HG03378 (cell line): Measurements from ENCODE around the gene DMBX1.

Experiments used
- ATAC-seq: cut with Tn5 transposase; IDR thresholded peaks from one replicate; pipeline ENCODE4 v1.9.1; 2021; ENCODE audit warnings: mild to moderate bottlenecking, moderate library complexity; ENCODE audit not compliant: unreplicated experiment

Gene DMBX1

DNA sequence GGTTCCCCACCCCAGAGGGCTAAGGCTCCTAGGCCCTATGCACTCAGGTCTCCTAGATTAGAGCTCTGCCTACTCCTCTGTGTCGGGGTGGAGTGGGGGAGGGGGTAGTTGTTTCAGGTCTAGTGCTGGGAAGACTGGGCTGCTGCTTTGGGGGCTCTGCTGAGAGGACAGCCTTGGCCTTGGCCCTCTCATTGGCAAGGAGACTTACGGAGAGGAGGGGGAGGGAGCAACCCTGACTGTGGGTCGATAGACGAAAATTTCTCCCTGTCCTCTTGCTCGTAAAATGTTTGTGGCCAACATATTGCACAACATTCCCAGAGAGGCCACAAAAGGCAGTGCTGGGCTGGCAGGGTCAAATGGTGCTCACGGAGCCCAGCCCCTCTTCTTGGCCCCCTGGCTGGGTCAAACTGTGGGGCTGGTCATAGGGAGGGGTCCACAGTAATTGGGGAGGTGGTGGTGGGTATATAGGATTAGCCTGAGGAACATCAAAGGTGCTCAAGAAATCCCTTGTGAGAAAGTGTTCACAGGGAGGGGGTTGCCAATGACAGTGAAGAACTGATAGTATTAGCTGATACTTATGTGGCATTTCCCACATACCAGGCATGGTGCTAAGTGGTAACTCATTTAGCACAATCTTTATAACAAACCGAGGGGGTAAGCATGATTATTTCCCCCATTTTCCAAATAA, 8.5 kb upstream of the DMBX1 start:
- no peak for ATAC-seq

DNA sequence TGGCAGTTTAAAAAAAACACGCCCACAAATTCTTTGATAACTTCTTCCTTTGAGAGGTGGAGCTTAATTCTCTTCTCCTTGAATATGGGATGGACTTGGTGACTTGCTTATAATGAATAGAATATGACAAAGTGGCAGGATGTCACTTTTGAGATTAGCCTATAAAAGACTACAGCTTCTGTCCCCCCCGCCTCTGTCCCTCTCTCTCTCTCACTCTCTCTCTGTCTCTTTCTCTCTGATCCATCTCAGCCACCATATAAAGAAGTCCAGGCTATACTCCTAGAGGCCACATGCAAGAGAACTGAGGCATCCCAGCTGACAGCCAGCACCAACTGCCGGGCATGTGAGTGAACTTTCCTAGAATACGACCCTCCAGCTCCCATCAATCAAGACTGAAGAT, 7.7 kb upstream of the DMBX1 start:
- ATAC-seq, result no peak

DNA sequence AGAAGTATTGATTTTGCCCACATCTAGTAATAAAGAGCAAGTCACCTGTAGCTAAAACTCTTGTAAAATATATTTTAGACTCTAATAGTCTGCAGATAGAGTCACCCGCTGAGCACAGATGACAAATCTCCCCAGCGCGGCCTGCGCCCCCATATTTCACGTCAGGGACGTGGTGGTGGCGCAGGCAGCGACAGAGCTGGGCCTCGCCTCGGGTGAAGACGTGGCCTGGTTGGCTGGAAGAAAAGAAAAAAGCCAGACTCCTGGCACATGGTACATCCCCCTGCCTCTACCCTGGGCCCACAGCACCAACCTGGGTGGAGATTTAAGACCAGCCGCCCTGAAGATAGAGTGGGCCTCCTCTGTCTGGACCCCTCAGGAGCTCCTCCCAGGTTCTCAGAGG, 6.0 kb upstream of the DMBX1 start:
- ATAC-seq, result no peak

DNA sequence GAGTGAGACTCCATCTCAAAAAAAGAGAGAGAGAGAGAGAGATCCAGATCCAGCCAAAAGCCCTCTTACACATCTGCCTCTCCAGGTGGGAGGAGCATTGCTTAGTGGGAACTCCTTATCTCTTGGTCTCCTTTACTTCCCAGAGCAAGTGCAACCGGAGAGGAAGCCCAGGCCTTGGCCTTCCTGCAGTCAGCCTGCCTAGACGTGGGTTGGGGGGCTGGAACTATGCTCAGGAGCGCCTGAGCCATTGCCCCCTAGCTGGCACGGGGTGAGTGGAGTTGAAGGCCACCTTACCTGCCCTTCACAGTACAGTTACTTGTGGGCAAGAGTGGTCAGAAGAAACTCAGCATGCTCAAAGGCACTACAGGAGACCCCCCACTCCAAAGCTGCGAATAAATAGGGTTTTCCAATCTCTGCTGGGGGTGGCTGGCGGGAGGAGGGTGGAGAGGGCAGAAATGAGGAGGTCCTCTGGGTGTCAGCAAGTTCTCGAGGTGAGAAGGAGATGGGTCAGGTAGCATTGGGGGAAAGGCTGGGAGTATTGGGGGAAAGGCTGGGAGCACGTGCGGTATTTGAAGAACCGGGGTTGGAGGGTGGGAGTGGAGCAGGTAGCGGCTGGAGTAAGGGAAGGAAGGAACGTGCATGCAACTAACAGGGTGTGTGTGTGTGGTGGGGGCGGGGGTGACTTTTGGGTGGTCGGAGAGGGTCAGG, 4.7 kb upstream of the DMBX1 start:
- no peak for ATAC-seq

DNA sequence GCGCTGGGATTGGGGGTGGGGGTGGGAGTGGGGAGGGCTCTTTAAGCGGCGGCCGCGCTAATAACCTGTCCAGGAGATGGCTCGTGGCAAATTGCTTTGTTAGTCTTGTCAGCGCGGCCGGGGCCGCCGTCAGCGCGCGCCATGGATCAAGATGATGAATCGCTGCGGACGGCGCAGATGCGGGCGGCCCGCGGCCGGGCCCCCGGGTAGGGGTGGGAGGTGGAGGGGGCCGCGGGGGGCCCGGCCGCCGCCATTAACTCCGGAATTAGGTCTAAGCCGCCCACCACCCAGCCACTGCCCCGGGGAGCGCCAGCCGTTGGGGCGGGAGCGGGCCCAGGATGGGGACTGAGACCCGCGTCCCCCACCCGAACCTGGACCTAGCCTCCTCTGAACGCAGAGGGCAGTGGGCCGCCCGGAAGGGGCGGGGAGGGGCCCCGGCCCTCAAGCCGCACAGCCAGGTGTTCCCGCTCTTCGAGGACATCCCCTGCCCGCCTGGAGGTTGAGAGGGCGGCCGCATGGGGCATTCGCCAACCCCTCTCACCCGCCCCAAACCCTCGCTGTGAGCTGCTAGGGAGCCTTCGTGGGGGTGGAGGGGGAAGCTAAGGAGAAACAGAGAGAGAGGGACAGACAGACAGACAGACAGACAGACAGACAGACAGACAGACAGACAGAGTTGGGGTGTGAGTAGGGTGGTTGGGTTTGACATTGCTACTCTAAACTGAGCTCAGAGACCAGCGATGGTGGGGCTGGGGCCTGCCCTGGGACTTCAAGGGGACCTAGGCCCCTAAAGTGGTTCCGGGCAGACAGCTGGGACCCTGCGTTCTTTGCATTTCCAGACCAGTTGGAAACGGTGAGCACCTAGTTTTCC, 3.8 kb upstream of the DMBX1 start:
- ATAC-seq, result no peak

DNA sequence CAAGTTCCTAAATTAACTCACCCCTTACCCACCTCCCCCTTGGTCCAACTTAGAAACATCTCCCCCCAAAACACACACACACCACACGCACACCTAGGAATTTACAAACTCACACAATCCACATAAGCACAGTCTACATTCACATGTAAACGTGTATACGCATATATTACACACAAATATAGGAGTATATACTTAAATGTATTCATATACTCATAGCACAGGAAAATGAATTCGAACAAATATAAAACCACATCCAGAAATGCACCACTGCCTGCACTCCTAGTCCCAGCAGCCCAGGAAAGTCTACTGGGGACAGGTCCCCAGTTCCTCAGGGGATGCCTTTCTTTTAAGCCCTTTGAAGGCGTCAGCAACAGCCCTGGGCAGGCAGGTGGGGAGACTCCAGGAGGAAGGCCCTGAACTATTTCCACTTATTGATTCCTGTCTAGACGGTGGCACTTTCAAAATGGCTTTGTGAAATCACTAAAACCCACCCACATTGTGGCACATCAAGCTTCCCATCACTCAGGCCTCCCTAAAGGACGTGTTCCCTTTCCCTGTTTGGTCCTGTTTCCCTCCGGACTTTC, 3.1 kb upstream of the DMBX1 start:
- no peak for ATAC-seq

DNA sequence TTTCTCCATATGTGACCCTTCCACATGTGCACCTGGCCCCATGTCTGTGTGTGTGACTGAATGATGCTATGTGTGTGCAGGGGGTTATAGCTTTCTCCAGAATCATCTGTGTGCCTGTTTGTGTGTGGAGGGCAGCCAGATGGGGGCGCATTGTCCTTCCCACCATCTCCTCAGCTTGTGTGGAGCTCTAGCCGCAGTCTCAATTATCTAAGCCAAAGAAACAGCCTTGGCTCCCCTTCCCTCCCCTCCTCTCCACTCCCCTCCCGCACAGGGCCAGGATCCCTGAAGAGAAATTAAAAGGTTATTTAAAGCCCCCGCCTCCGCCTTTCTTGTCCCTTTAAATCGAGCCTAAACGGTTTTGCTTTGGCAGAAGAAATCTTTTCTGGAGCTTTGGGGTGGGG, 1.8 kb upstream of the DMBX1 start:
- no peak for ATAC-seq

DNA sequence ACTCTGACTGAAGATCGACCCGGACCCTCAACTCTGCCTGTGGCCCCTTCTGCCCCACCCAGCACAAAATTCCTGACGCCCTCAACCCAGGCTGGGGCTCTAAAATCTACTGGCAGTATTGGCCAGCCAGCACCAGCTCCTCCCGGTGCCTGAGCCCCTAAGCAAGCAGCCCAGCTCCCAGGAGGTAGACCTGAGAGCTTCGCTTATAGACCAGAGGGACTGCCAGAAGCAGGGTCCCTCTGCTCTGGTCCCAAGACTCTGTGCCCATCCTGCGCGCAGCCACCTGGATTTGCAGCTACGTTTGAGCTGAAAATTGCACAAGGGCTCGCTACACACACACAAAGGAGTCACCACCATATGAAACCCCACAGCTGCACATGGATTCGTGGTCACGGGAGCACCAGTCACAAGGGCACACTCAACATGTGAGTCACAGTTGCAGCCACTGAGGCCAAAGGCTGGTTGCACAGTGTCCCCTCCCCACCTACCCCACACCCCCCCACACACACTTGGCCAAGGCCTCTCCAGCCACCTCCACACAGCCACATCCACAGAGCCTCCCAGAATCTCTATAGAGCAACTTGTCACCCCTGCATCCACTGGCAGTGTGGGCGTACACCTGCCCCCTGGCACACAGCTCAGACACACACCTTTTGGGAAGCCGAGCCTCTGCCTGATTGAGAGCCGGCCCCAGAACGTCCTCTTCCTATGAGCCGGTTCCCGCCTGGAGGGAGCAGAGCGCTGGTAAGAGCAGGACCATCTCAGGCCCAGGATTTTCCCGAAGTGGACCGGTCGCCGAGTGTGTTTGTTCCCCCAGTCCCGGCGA, 1.1 kb upstream of the DMBX1 start:
- ATAC-seq, result no peak

DNA sequence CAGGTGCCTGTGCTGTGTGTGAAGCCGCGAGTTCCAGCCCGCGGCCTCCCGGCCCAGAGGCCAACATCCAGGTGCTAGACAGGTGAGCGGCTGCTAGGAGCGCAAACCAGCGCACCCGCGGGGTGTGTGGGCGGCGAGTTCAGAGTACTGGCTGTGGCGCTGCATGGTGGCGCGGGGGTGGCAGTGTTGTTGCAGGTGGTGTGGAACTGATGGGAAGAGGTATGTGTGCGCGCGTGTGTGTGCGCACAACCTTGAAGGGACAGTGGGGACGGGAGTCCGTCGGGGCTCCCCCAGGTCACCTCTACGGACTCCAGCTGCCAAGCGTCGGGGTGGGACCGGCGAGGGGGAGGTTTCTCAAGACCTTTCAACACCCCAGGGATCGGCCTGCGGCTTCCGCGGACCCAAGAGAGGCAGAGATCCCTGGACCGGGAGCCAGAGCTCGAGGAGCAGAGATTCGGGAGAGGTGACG, 433 bp upstream of the DMBX1 start:
- no peak for ATAC-seq

DNA sequence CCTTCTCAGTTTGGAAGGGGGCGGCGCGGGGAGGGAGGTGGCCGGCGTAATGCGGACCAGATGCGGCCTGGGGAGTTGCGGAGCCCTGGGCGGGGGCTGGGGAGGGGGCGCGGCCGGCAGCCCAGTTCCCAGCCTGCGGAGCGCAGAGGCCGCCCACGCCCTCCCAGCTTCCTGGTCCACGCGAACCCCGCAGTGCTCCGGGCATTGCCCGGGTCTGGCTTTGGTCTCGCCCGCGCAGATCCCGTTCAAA, 695 bp downstream of the DMBX1 start:
- ATAC-seq, result no peak

DNA sequence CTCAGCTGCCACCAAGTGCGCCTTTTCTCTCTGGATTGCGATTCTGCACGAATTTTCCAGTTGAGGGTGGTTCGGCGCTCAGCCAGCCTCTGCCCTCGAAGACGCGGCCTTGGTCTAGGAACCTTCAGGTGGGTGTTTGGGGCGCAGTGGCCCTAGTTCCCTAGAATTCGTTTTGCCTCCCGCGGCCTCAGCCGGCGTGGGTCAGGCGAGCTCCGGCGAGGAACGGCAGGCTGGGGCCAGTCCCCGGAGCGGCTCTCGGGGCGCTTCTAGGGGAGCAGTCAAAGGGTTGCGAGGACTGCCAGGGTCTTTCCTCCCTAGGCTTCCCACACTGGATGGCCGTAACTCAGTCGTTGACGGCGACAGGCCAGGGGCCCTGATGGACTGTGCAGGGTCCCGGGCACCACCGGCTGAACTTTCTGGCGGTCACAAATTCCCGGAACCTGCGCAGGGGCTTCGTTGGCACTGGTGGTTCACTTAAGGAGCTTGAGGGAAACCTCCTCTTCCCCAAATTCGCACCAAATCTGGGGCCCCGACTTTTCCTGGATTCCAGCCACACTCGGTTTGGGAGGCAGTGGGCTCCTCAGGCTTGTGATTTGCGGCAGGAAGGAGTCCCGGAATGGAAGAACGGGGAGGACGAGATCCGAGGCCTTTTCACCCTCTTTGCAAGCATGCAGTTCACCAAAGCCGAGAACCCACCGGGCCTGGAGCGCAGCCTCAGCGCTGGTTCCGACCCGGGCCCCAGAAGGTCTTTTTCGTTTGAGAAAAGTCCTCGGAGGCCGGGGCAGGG, 1.2 kb downstream of the DMBX1 start:
- ATAC-seq, result no peak

DNA sequence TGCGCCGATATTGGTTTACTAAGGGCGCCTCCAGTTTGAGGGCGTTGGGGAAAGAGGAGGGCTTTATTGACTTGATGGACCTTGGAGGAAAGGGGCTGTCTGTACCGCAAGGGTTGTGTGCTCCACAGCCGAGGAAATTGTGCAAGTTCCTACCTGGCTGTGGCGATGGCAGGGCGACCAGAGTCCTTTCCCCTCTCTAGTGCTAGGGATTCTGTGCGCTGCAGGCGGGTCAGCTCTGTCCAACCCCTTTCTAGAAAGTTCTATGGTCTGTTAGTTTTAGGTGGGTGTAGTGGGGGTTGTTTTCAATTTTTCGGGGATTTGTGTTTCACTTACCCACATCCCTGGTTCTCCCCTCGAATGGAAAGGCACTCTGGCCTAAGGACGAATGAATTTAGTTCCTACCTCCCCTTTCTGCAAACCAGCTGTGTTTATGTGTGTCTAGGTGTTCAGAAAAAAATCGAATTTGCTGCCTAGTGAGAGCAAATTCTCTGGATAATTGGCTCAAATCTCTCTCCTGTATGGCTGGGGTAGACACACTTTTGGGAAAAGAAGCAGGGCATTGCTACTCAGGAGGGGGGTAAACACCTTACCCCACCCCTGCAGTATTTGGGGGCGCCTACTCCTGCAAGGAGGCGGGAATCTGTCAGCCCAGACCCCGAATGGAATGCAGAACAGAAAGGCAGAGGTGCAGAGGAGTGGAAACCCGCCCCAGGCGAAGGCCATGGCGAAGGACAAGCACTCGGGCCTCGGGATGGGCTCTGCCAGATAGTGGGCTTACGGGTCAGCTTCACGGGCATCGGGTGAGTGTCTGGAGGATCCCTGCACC, 2.0 kb downstream of the DMBX1 start:
- no peak for ATAC-seq

DNA sequence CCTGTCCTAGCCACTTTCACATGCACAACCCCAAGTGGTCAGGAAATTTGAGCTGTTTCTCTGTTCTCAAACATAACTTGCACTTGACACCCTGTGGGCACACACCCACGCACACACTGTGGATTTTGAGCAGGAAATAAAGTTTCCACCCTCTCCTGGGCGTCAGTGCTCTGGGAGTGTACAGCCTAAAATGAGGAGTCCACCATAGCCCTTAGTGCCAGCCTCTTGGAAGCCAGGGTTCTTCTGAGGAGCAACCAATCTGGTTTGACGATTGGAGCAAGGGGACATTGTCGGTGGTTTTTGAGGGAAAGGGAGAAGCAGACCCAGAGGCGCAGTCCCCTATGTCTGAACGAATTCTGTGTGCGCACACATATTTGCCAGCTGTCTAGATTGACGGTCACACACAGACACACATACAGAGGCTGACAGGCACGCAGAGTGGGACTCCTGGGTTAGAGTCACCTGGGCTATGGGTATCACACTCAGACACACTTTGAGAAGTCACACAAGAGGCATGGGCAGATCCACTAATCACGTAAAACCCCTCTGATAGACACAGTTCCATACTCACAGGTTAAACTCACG, 2.7 kb downstream of the DMBX1 start:
- no peak for ATAC-seq

DNA sequence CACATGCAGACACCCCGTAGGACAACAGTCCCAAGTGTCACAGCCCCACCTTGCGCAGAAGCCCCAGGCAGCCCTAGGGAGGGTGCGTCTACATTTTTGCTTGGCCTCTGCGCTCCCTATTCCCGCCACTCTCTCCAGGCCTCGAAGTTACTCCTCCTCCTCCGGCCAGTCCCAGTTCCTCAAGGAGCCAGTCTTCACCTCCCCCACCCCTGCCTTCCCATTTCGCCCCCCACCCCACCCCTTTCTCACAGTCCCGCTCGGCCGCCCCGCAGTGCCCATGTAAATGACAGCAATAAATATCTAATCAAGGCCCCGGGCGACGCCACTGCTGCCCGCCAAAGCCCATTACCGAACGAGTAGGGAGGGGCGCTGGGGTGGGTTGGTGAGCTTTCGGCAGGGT, 3.2 kb downstream of the DMBX1 start:
- ATAC-seq, result no peak

DNA sequence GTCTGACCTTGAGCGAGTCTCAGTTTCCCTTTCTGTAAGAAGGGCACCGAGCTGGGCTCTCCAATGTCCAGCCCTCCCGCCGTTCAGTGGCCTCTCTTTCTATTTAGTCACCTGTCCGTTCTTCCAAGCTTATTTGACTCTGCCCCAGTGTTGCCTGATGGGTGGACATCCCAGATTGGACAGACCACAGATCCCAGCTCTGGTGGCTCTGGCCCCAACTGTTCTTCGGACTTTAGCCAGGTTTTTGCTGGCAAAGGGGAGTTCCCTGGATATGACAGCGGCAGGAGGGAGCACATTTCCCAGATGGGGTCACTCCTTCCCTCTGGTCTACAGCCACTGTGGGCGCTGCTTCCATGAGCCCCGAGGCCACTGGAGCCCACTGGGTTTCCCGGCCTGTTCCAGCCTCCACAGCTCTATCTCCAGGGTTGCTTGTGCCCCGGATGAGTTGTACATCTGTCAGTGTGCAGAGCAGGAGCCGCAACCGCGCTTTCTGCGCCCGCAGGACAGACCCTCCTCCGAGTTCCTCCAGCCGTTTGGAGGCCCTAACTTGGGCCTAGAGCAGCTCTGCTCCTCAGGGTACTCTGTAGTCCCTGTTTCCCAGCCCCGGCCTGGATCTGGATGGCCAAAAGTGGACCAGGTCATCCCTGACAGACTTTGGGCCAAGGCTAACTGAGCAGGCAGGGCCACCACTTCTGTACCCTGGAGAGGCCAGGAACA, 3.8 kb downstream of the DMBX1 start:
- ATAC-seq, result no peak

DNA sequence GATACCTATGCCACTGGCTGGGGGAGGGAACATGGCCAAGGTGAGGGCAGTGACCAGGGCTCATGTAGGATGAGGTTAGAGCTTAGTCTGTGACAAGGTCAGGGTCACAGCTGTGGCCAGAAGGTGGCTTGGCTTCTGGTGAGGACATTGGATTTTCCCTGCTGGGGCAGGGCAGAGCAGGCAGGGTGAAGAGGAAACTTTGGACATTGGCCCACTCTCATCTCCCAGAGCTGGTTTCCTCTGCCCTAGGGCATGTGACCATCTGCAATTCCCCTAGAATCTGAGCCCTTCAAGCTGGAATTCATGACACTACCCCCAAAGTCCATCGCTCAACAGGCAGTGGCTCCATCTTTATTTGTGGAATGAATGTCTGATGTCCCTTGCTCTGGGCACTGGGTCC, 5.3 kb downstream of the DMBX1 start:
- ATAC-seq, result no peak

DNA sequence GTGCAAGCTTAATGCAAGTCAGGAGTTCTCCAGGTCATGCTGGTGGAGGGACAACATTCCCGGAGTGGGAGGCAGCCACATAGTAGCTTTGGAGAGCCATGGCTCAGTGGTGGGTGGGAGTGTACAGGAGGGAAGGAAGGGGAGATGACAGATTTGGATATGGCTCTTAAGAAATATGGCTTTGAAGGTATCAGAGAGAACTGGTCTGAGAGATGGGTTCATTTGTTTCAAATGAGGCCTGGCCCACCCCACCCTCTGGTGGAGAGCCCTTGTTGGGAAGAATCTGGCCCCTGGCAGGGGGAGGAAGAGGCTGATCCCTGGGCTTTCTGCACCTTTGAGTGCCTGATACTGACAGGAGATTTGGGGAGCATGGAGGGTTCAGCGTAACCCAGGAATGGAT, 6.1 kb downstream of the DMBX1 start:
- ATAC-seq, result no peak

DNA sequence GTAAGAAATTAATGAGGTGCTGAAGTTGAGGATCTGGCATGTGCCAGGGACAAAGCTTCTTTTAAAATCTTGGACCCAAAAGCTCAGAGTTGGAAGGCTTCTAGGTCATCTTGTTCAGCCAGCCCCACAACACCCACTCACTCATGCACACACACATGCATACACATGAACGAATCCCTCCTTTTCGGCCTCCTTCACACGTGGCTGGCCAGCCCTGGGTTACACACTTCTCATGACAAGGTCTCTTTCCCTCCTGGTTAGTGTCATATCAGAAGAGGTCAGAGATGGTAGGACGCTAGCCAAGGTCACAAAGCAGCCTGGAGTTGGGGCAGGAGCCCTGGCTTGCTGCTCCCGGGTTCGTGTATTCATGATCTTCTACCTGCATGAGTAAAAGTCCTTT, 6.9 kb downstream of the DMBX1 start:
- no peak for ATAC-seq
